ENCODE data around the gene MAD1L1. TPM values are rescaled to one million over a fixed set of nuclear protein-coding genes. Genes with fewer than 3 reads are reported as not detected.
A peak's percentile ranks its signal among the peaks of the same experiment; 100 is the strongest.

The MAD1L1 gene
- total and polyA plus RNA-seq, 2 of the 4 experiments (the other 2 are of a cell fraction): 29.0 to 40.9 TPM

GRCh38 chr7:1912593-1913465 lies 319.9 kb downstream of the MAD1L1 start (continued):
- TF ChIP-seq MAZ (IDR thresholded peaks at IDR 0.05; ENCODE audit: borderline replicate concordance, low read depth, low read length) (peak; percentile 74), SMC3 (IDR thresholded peaks at IDR 0.05; ENCODE audit: low read depth, low read length) (peak; percentile 39), MAFK (IDR thresholded peaks at IDR 0.05; ENCODE audit: low read depth, low read length) (no peak)

- Histone ChIP-seq H2BK120ac (ENCODE audit: low read depth, low read length) (0 out of 2 replicates have a peak overlapping the region, but pooled peaks have one; percentile 7), H3K23ac (ENCODE audit: low read depth, low read length) (no peak overlapping the region), H4K5ac (ENCODE audit: low read depth, low read length) (no peak overlapping the region), H2BK5ac (ENCODE audit: low read depth, low read length, poor library complexity, severe bottlenecking) (peak overlapping the region; percentile 19), H3K4me1 (ENCODE audit: control insufficient read depth, insufficient read depth, low read length) (peaks cover 20% of the 10 kb centered on the region), H3K36me3 (ENCODE audit: control insufficient read depth, insufficient read depth, low read length) (no peaks in the 10 kb centered on the region), H3K9ac (ENCODE audit: low read depth, low read length) (no peak overlapping the region), H2BK20ac (ENCODE audit: low read depth, low read length) (no peak overlapping the region), H3K9me1 (ENCODE audit: insufficient read depth, low read length) (peaks cover 12% of the 10 kb centered on the region; the same call in 1 of the 2 replicates), H4K91ac (ENCODE audit: insufficient read depth, low read depth, low read length) (0 out of 2 replicates have a peak overlapping the region, but pooled peaks have one; percentile 80), H3K9me3 (ENCODE audit: control insufficient read depth, insufficient read depth, low read length) (no peaks in the 10 kb centered on the region), H2AFZ (replicated peaks; ENCODE audit: low read length, poor library complexity) (peak overlapping the region; percentile 23), H3K27ac (ENCODE audit: insufficient read depth, low read length) (no peak overlapping the region), H3K79me1 (ENCODE audit: low read depth in 1 of 2, low read length in 2 of 2) (peaks cover 0 to 30% of the 10 kb centered on the region in 2 experiments; a peak in 2 of 4 replicates), H3K4me2 (ENCODE audit: low read depth, low read length) (no peak overlapping the region), H4K20me1 (ENCODE audit: insufficient read depth, low read length) (no peaks in the 10 kb centered on the region; the same call in 1 of the 2 replicates), H3K14ac (replicated peaks; ENCODE audit: low read depth, low read length) (no peak overlapping the region), H2AK5ac (ENCODE audit: low read depth, low read length) (no peak overlapping the region), H3K56ac (ENCODE audit: extremely low read depth, insufficient read depth, low read length) (no peak overlapping the region), H4K8ac (ENCODE audit: low read depth in 2 of 2, low read length in 2 of 2) (no peak overlapping the region), H3K18ac (ENCODE audit: low read depth, low read length) (no peak overlapping the region), H3K4me3 (ENCODE audit: insufficient read depth, low read depth, low read length) (no peak overlapping the region), H3K4ac (ENCODE audit: low read depth, low read length) (no peak overlapping the region), H2BK15ac (ENCODE audit: low read depth, low read length) (no peak overlapping the region), H3K27me3 (ENCODE audit: control insufficient read depth, insufficient read depth, low read length) (no peaks in the 10 kb centered on the region), H2AK9ac (replicated peaks; ENCODE audit: low read depth, low read length, poor library complexity) (peak overlapping the region; percentile 68)
- ChIA-PET POLR2A (ENCODE audit: unreplicated experiment) (no interaction called here), CTCF (no interaction called here)
- intact Hi-C loops (cut with micrococcal nuclease) (no loop called here), dilution Hi-C loops (cut with HindIII; ENCODE audit: low sequenced_read_pairs, unreplicated experiment) (no loop called here), in situ Hi-C loops (cut with MboI; ENCODE audit: low sequenced_read_pairs) (no loop called here)
- no peak for DNase-seq
- TF ChIP-seq MXI1 (IDR thresholded peaks at IDR 0.05; ENCODE audit: borderline replicate concordance, low read depth, low read length) (no peak), RAD21 (IDR thresholded peaks at IDR 0.05; ENCODE audit: low read length) (no peak), SMC3 (IDR thresholded peaks at IDR 0.05; ENCODE audit: low read depth, low read length) (no peak)
- WGBS, 2 experiments (ENCODE audit: extremely low coverage in 2 of 2, insufficient read length in 1 of 2): 100% methylated on average over 4 of the region's 14 CpGs; no CpG with 5 or more reads in 1 of the 2 experiments
- no peak for ATAC-seq (ENCODE audit: low read depth)
- no TSS peak for BruUV-seq (replicated peaks)
Measured at GRCh38 chr7:1911571-1911970, 321.2 kb downstream of the MAD1L1 start.
